HG03354 (cell line): ENCODE results near the gene CENPVL3.
A peak's percentile ranks its signal among the peaks of the same experiment; 100 is the strongest.
"Not testable (repeated sequence)": the region's sequence is repeated elsewhere in the genome, so short reads cannot be mapped to it uniquely, and the experiment has no call there.

Experiments used
- ATAC-seq: cut with Tn5 transposase; IDR thresholded peaks from one replicate; pipeline ENCODE4 v1.9.1; 2021; ENCODE audit warnings: mild to moderate bottlenecking; ENCODE audit not compliant: unreplicated experiment, poor library complexity, severe bottlenecking

The CENPVL3 gene

DNA sequence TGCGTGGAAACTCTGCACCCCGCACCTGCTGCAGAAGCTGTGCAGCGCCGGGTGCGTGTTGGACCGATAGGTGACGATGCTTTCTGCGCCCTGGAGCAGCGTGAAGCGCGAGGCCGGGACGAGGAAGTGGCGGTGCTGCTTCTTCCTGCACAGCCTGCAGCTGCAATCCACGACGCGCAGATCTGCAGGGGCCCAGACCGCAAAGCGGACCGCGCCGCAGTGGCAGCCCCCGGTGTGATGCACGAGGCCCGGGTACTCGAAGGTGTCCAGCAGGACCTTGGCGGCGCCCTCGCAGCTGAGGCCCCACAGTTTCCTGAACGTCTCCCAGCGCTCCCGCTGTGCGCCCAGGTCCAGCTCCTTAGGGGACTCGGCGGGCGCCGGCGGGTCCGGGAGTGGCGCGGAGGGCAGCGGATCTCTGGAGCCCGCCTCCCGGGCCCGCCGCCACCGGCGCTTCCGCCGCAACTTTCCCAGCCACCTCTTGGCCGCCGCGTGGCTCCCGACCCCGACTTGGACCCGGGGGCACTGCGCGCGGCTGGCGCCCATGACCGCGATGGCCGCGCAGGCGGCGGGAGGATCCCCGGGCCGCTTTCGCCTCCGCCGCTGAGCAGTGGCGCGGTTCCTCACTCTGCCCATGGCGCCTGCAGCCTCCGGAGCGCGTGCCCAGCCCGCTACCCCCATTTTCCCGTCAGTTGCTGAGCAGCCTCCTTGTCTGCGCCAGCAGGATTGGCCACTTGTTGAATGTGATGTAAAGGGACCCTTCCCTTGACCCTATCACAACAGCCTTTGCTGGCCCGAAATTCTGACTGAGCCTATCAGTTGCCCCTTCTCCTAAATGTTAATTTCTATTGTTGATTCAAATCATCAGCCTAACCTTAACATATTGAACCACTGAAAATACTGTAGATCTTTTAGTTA is at the start of gene CENPVL3:
Gene CENPVL3 (minus strand): TSS at position 672 of the 915 bp plus-strand sequence. CDS start 39 bp downstream, at position 633.
- ATAC-seq, result not testable (repeated sequence)

GRCh38 chrX:51665981-51666380 is 47.3 kb upstream of the CENPVL3 start:
- no peak for ATAC-seq

DNA sequence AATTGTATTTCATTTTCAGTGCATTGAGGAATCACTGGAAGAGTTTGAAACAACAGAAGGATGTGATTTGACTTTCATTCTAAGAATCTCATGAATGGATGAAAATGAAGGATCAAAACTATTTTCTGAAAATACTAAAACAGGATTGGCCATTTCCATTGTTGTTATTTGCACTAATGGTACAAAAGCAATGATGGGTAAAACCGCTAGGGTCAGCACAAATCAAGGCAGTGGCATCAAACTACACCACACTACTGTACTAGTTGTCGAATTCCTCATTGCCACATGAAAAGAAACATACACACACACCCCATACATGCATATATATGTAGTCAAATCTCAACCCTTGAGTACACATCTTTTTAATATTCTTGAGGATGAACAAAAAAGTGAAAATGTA is 24.7 kb upstream of the CENPVL3 start:
- ATAC-seq, result no peak

GRCh38 chrX:51641421-51642021 is 22.8 kb upstream of the CENPVL3 start:
- ATAC-seq, result peak; percentile 56

DNA sequence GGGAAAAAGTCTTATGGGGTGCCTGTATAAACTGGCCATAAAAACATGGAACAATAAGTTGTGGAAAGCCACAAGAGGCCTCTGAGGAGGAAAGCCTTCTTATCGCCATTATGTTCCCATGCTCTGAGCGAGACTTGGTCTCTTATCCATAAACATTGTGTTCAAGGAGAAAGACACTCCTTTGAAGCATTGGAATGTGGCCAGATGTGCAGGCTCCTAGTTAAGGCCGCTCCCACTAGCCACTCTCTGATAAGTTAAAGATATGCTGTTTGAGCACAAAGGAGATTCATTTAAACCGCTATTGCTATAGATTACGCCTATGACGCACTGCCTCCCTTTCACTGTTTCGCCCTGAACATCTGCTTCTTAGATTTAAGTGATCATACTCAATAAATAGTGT is 17.8 kb upstream of the CENPVL3 start:
- ATAC-seq, result not testable (repeated sequence)

- ATAC-seq, result peak; percentile 60
These were observed 4.2 kb downstream of the CENPVL3 start for GRCh38 chrX:51614353-51615012.

DNA sequence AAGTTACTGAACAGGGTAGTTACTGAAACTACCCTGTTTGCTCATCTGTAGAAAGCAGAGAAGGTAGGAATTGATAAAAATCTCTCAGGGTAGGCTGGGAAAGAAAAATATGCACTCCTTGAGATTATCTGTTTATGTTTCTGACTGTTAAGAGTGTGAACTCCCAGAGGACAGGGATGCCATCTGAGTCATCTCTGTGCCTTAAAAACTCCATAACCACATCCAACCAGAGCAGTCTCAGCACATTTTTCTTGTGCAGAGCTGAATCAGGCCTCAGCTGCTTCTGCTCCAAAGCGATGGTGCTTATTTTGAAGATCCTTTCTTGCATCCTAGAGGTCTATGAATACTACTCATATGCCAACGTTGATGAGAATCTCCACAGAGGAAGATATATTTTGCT is 9.9 kb downstream of the CENPVL3 start:
- ATAC-seq, result no peak

DNA sequence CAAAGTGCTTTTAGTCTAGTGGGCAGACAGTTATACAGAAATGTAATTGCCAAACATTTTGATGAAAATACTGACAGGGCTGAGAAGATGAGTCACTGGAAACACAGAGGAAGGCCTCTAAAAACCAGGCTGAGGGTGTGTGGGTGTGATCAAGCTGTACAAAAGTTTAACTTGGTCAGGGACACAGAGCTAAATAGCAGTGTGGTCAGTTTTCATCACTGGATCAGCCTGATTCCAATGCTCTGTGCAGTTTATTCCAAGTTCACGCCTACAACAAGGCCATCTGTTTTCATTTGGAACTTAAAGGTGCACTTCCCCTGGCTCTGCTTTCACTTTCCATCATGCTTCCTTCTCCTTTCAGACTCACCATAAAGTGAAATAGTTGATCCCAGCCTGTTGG is 10.6 kb downstream of the CENPVL3 start:
- no peak for ATAC-seq

DNA sequence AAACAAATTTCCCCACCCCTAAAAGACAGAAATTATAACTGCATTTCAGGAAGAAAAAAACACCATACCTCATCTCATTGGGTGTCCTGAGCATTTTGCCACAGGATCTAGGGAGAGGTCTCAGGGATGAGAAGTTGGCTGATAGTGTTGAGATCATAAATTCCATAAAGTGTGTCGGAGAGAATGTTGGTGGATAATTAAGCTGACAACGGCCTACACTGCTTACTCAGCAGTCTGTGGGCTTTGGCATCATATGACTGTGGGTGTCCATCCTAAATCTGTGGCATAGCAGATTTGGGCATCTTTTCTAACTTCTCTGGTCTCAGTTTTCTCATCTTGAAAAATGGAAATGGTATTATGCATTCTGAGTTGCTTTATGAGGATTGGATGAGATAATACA is 12.3 kb downstream of the CENPVL3 start:
- no peak for ATAC-seq

GRCh38 chrX:51598899-51599298 is 19.8 kb downstream of the CENPVL3 start:
- ATAC-seq, result no peak

DNA sequence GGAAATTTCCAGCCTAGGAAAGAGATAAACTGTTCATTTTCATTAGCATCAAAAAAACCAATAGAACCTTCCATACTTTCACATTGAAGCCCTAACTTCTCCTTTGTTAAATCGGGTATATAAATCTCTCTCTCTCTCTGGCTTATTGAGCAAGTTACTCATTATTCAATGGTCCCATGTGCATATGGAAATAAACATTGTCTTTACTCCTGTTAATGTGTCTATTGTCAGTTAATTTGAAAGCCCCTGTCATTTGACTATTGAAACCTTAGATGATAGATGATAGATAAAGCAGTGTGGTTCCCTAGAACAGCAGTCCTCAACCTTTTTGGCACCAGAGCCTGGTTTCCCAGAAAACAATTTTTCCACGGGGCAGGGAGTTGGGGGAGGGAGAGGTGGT is 46.8 kb downstream of the CENPVL3 start:
- ATAC-seq, result no peak

DNA sequence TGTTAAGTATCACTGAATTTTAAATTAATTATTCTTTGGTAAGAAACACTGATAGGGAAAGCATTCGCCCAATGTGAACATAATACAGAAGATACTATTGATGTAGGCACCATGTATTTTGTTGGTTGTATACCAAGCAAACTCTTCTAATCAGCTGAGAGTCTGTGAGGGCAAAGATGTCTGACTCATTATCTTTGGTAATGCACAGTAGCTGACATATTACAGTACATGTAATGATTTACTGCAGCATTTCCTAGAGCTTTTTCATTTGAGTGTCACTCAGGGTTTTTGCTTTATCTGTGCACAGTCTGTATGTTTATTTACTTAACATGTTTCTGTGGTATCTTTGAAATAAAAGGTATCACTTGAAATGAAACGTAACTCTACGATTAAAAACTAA is 49.2 kb downstream of the CENPVL3 start:
- no peak for ATAC-seq

GRCh38 chrX:51568586-51568985 is 50.1 kb downstream of the CENPVL3 start:
- no peak for ATAC-seq
